Activated T-cell treated with anti-CD3 and anti-CD28 coated beads, Interleukin-2, amount 50 U/mL, for 48 hours (primary cell): Measurements from ENCODE around the gene BLID.

Experiments
- DNase-seq, 2 experiments: peaks; one replicate each; pipeline ENCODE4 v3.0.0-alpha.2; 2020

Gene BLID

GRCh38 chr11:122103726-122104125 lies 12.3 kb downstream of the BLID start:
- DNase-seq = no peak

GRCh38 chr11:122103321-122103720 lies 12.7 kb downstream of the BLID start:
- no peak for DNase-seq

- DNase-seq = no peak
These were observed 13.6 kb downstream of the BLID start for GRCh38 chr11:122102426-122102825.

GRCh38 chr11:122101625-122102291 lies 14.3 kb downstream of the BLID start:
- DNase-seq = no peak

- DNase-seq = no peak
These were observed 15.3 kb downstream of the BLID start for GRCh38 chr11:122100756-122101080.

GRCh38 chr11:122100037-122100755 lies 15.8 kb downstream of the BLID start:
- no peak for DNase-seq

GRCh38 chr11:122099374-122100036 lies 16.5 kb downstream of the BLID start:
- no peak for DNase-seq

- no peak for DNase-seq
These were observed 17.6 kb downstream of the BLID start for GRCh38 chr11:122098261-122098980.

GRCh38 chr11:122097419-122098001 lies 18.5 kb downstream of the BLID start:
- no peak for DNase-seq

- DNase-seq = no peak
These were observed 19.5 kb downstream of the BLID start for GRCh38 chr11:122096272-122097112.

- no peak for DNase-seq
These were observed 20.2 kb downstream of the BLID start for GRCh38 chr11:122095681-122096262.

GRCh38 chr11:122094836-122095235 lies 21.2 kb downstream of the BLID start:
- DNase-seq = no peak

GRCh38 chr11:122093731-122094275 lies 22.2 kb downstream of the BLID start:
- DNase-seq = no peak

- no peak for DNase-seq
These were observed 24.2 kb downstream of the BLID start for GRCh38 chr11:122091835-122092234.

- no peak for DNase-seq
These were observed 26.9 kb downstream of the BLID start for GRCh38 chr11:122089111-122089510.

- no peak for DNase-seq
These were observed 30.3 kb downstream of the BLID start for GRCh38 chr11:122085712-122086111.

GRCh38 chr11:122085264-122085663 lies 30.8 kb downstream of the BLID start:
- no peak for DNase-seq

- DNase-seq = no peak
These were observed 33.8 kb downstream of the BLID start for GRCh38 chr11:122082205-122082604.

- no peak for DNase-seq
These were observed 34.9 kb downstream of the BLID start for GRCh38 chr11:122081073-122081472.

GRCh38 chr11:122077459-122077858 lies 38.6 kb downstream of the BLID start:
- no peak for DNase-seq

GRCh38 chr11:122076512-122077120 lies 39.4 kb downstream of the BLID start:
- DNase-seq = no peak
